WTC11 (cell line): ENCODE data around the gene CASP3. TPM values are rescaled to one million over a fixed set of nuclear protein-coding genes. Genes with fewer than 3 reads are reported as not detected.
"Not testable (repeated sequence)": the region's sequence is repeated elsewhere in the genome, so short reads cannot be mapped to it uniquely, and the experiment has no call there.

Experiments used
- ATAC-seq: fragments of 200-7000 bp; cut with Tn5 transposase; 2 replicates; pipeline ENCODE4 v1.10.0; 2021; ENCODE audit warnings: mild to moderate bottlenecking, moderate library complexity
- CTCF ChIA-PET: fragments of 300-600 bp; sonication (Branson Sonifier 250); formaldehyde crosslinking; loops from one replicate; lab custom pipeline; 2021; ENCODE audit warnings: antibody characterized with exemption; lab: Charles Lee
- POLR2A ChIA-PET: fragments of 350-600 bp; sonication (Branson Sonifier 250); formaldehyde crosslinking; loops from one replicate; lab custom pipeline; 2021; ENCODE audit warnings: antibody characterized with exemption; lab: Charles Lee
- DNase-seq: peaks from one replicate; pipeline ENCODE4 v3.0.0; 2021; ENCODE audit warnings: low spot score
- H3K27ac Mint-ChIP-seq: 2 replicates; pipeline ENCODE4 v1.8.0; 2021; ENCODE audit warnings: mixed read lengths
- H3K27me3 Mint-ChIP-seq: 2 replicates; pipeline ENCODE4 v1.8.0; 2021; ENCODE audit warnings: low read depth, mild to moderate bottlenecking, moderate library complexity, mixed read lengths
- H3K36me3 Mint-ChIP-seq: 2 replicates; pipeline ENCODE4 v1.8.0; 2021; ENCODE audit warnings: mixed read lengths
- H3K4me1 Mint-ChIP-seq: 2 replicates; pipeline ENCODE4 v1.8.0; 2022; ENCODE audit warnings: mixed read lengths
- H3K4me3 Mint-ChIP-seq: 2 replicates; pipeline ENCODE4 v1.8.0; 2021; ENCODE audit warnings: mild to moderate bottlenecking, moderate library complexity, mixed read lengths
- H3K9me3 Mint-ChIP-seq: 2 replicates; pipeline ENCODE4 v1.8.0; 2021; ENCODE audit warnings: mixed read lengths
- ATF1 ChIP-seq: sonication (generic); formaldehyde crosslinking; IDR thresholded peaks from 2 replicates; pipeline ENCODE4 v1.8.1; 2023; ENCODE audit warnings: mild to moderate bottlenecking, moderate library complexity, missing genetic modification reagents
- CDX4 ChIP-seq: fragments of 250-450 bp; sonication (Bioruptor Pico); IDR thresholded peaks from 2 replicates; pipeline ENCODE4 v1.9.0; 2021; ENCODE audit warnings: moderate library complexity, mild to moderate bottlenecking, inconsistent platforms, borderline replicate concordance
- ELF4 ChIP-seq: sonication (generic); formaldehyde crosslinking; IDR thresholded peaks from 2 replicates; pipeline ENCODE4 v1.8.1; 2022; ENCODE audit warnings: low read depth, mild to moderate bottlenecking, moderate library complexity, missing genetic modification reagents
- FOXJ3 ChIP-seq: sonication (generic); formaldehyde crosslinking; IDR thresholded peaks from 2 replicates; pipeline ENCODE4 v1.9.0; 2021; ENCODE audit warnings: missing genetic modification reagents, mild to moderate bottlenecking, borderline replicate concordance
- GRHL2 ChIP-seq: fragments of 250-450 bp; sonication (Bioruptor Pico); IDR thresholded peaks from 2 replicates; pipeline ENCODE4 v1.8.0; 2022; ENCODE audit warnings: mild to moderate bottlenecking, moderate library complexity; ENCODE audit not compliant: insufficient replicate concordance, severe bottlenecking
- GTF2I ChIP-seq: fragments of 250-450 bp; sonication (Bioruptor Pico); conservative IDR thresholded peaks from 2 replicates; pipeline ENCODE4 v1.4.0; 2021; ENCODE audit warnings: mild to moderate bottlenecking
- HMGXB4 ChIP-seq: sonication (generic); formaldehyde crosslinking; IDR thresholded peaks from 2 replicates; pipeline ENCODE4 v1.8.1; 2023; ENCODE audit warnings: mild to moderate bottlenecking, moderate library complexity, missing genetic modification reagents
- IRF2 ChIP-seq: sonication (generic); formaldehyde crosslinking; IDR thresholded peaks from 2 replicates; pipeline ENCODE4 v1.8.0; 2022; ENCODE audit warnings: low read depth, missing genetic modification reagents, borderline replicate concordance
- JAZF1 ChIP-seq: fragments of 250-450 bp; sonication (Bioruptor Pico); IDR thresholded peaks from 2 replicates; pipeline ENCODE4 v1.9.0; 2021; ENCODE audit warnings: moderate library complexity, mild to moderate bottlenecking, inconsistent platforms
- JUN ChIP-seq: sonication (generic); formaldehyde crosslinking; IDR thresholded peaks from 2 replicates; pipeline ENCODE4 v1.8.0; 2023; ENCODE audit warnings: mild to moderate bottlenecking, missing genetic modification reagents
- MXD4 ChIP-seq: fragments of 250-450 bp; sonication (Bioruptor Pico); IDR thresholded peaks from 2 replicates; pipeline ENCODE4 v1.8.0; 2021; ENCODE audit warnings: mild to moderate bottlenecking, moderate library complexity, borderline replicate concordance
- NFATC4 ChIP-seq: fragments of 250-450 bp; sonication (Bioruptor Pico); IDR thresholded peaks from 2 replicates; pipeline ENCODE4 v1.9.0; 2021; ENCODE audit warnings: mild to moderate bottlenecking
- NFE2L1 ChIP-seq: sonication (generic); formaldehyde crosslinking; IDR thresholded peaks from 2 replicates; pipeline ENCODE4 v1.8.1; 2023; ENCODE audit warnings: missing genetic modification reagents
- NFYB ChIP-seq: sonication (generic); formaldehyde crosslinking; conservative IDR thresholded peaks from 2 replicates; pipeline ENCODE4 v1.8.0; 2022; ENCODE audit warnings: low read depth, missing genetic modification reagents
- OVOL2 ChIP-seq: fragments of 250-450 bp; sonication (Bioruptor Pico); IDR thresholded peaks from 2 replicates; pipeline ENCODE4 v1.9.0; 2021; ENCODE audit warnings: mild to moderate bottlenecking, borderline replicate concordance
- RELA ChIP-seq: sonication (generic); formaldehyde crosslinking; IDR thresholded peaks from 2 replicates; pipeline ENCODE4 v1.8.1; 2022; ENCODE audit warnings: missing genetic modification reagents, mild to moderate bottlenecking, borderline replicate concordance
- SMAD3 ChIP-seq: sonication (generic); formaldehyde crosslinking; IDR thresholded peaks from 2 replicates; pipeline ENCODE4 v1.8.0; 2022; ENCODE audit warnings: missing genetic modification reagents, mild to moderate bottlenecking, borderline replicate concordance
- ZNF121 ChIP-seq: sonication (generic); formaldehyde crosslinking; IDR thresholded peaks from 2 replicates; pipeline ENCODE4 v1.8.0; 2023; ENCODE audit warnings: missing genetic modification reagents
- ZNF219 ChIP-seq: sonication (generic); formaldehyde crosslinking; IDR thresholded peaks from 2 replicates; pipeline ENCODE4 v1.8.0; 2023; ENCODE audit warnings: missing genetic modification reagents, mild to moderate bottlenecking, borderline replicate concordance
- ZNF263 ChIP-seq: sonication (generic); formaldehyde crosslinking; IDR thresholded peaks from 2 replicates; pipeline ENCODE4 v1.8.1; 2022; ENCODE audit warnings: low read depth, mild to moderate bottlenecking, moderate library complexity, missing genetic modification reagents
- ZNF423 ChIP-seq: fragments of 250-450 bp; sonication (Bioruptor Pico); IDR thresholded peaks from 2 replicates; pipeline ENCODE4 v2.1.2; 2022; ENCODE audit warnings: mild to moderate bottlenecking, moderate library complexity
- total RNA-seq: library from RNA; stranded (reverse); gene quantifications from 3 replicates; pipeline ENCODE4 v1.2.3, GENCODE V29; 2021
- TF ChIP-seq, protein P1 (sequence below): sonication (generic); formaldehyde crosslinking; IDR thresholded peaks from 2 replicates; pipeline ENCODE4 v1.8.1; 2022; ENCODE audit warnings: mild to moderate bottlenecking, missing genetic modification reagents, moderate library complexity, borderline replicate concordance
- TF ChIP-seq, protein P2 (sequence below): sonication (generic); formaldehyde crosslinking; IDR thresholded peaks from 2 replicates; pipeline ENCODE4 v1.8.0; 2022; ENCODE audit warnings: mild to moderate bottlenecking, missing genetic modification reagents

The CASP3 gene
- total RNA-seq, 1 experiment from 2014 or later = 78.9 TPM

GRCh38 chr4:184657144-184657543 lies 7.9 kb upstream of the CASP3 start (continued):
- TF ChIP-seq GRHL2 (CRISPR knock-in tag) (no peak), CDX4 (CRISPR knock-in tag) (no peak)
- TF ChIP-seq, all 79 proteins: peak for 0

DNA sequence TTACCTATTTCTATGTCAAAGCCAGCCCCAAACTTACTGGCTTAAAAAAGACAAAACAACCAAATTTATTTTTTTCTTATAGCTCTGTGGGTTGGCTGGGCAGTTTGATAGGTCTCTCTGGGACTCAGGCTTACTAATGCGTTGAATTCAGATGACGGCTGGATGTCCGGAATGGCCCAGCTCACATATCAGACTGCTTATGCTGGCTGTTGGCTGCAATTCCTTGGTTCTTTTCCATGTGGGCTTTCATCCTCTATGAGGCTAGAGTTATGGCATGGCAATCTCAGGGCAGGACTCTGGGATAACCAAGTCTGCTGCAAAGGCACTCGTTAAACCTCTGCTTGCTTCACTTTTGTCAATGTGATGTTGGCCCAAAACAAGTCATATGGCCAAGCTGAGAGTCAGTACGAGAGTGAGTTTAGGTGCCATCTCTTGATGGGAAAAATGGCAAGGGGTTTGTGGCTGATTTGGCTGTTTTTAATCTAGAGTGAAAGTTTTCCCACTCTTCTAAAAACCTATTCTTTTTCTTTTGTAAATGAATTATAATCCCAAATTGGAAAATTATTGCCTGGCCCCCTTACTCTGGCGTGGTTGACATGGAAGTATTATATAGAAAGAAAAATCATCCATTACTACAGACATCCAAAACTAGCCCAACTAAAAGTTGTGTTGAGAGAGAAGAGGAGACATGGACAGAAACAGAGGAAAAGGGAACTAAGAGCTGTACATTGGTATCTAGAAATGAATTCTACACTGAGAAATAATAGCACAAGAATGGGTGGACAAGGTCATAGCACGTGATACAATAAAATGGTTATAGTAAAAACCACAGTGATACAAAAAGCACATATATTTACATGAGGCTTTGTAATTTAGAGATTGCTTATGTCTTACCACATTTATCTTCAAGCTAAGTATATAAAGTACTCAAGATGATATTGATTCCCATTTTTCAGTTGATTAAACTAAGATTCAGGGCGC lies 6.9 kb upstream of the CASP3 start:
- H3K27me3 Mint-ChIP-seq = no peaks in the 10 kb centered on the region
- no peak overlapping the region for H3K4me3 Mint-ChIP-seq
- TF ChIP-seq JUN = no peak
- TF ChIP-seq ZNF263 (CRISPR knock-in tag) = no peak
- no peak for TF ChIP-seq JAZF1
- TF ChIP-seq NFATC4 (CRISPR knock-in tag) = no peak
- TF ChIP-seq GTF2I = no peak
- no peak for TF ChIP-seq OVOL2 (CRISPR knock-in tag)
- TF ChIP-seq SMAD3 (CRISPR knock-in tag) = no peak
- peaks cover 20% of the 10 kb centered on the region for H3K4me1 Mint-ChIP-seq
- H3K36me3 Mint-ChIP-seq = 0 out of 2 replicates have a peak, but pooled peaks cover 3% of the 10 kb centered on the region
- no peak overlapping the region for H3K27ac Mint-ChIP-seq
- no peak for DNase-seq
- H3K9me3 Mint-ChIP-seq = no peaks in the 10 kb centered on the region
- ATAC-seq = no peak
- POLR2A ChIA-PET = interaction anchor here (0.7 kb wide), 1 partner anchor 201 kb away, joined by 5 read pairs; no protein-coding TSS in a partner anchor
- CTCF ChIA-PET = no interaction called here

DNA sequence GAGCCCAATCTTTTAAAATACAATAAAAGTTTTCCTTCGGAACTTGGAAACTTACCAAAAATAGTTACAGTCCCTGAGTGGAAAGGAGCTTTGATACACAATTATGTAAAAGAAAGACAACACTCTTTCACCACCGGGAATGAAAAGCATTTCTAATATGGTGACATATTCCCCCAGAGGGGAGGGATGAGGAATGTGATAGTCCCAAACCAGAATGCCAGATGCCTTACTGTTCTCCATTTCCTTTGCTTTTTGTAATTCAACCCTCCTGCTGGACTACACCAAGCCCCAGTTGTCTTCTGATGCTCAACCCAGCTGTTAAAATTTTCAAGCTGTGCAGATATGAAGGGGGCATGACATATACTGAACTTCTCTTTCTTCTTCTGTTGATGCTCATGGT lies 4.4 kb upstream of the CASP3 start:
- peak overlapping the region; percentile 0; the same call in 1 of the 2 replicates for H3K27ac Mint-ChIP-seq
- peaks cover 30% of the 10 kb centered on the region for H3K4me1 Mint-ChIP-seq
- no peak for ATAC-seq
- ChIA-PET CTCF (no interaction called here), POLR2A (no interaction called here)
- no peaks in the 10 kb centered on the region for H3K27me3 Mint-ChIP-seq
- no peaks in the 10 kb centered on the region for H3K9me3 Mint-ChIP-seq
- no peaks in the 10 kb centered on the region for H3K36me3 Mint-ChIP-seq
- H3K4me3 Mint-ChIP-seq = no peak overlapping the region
- no peak for DNase-seq
- no peak for TF ChIP-seq NFYB (CRISPR knock-in tag)
- TF ChIP-seq RELA = no peak
- no peak for TF ChIP-seq ZNF423
- no peak for TF ChIP-seq HMGXB4
- no peak for TF ChIP-seq IRF2 (CRISPR knock-in tag)
- no peak for TF ChIP-seq ZNF121 (CRISPR knock-in tag)
- TF ChIP-seq JAZF1 = no peak
- TF ChIP-seq ZNF219 (CRISPR knock-in tag) = no peak
- TF ChIP-seq, protein P1, sequence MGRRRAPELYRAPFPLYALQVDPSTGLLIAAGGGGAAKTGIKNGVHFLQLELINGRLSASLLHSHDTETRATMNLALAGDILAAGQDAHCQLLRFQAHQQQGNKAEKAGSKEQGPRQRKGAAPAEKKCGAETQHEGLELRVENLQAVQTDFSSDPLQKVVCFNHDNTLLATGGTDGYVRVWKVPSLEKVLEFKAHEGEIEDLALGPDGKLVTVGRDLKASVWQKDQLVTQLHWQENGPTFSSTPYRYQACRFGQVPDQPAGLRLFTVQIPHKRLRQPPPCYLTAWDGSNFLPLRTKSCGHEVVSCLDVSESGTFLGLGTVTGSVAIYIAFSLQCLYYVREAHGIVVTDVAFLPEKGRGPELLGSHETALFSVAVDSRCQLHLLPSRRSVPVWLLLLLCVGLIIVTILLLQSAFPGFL (CRISPR knock-in tag) = no peak
- TF ChIP-seq NFE2L1 (CRISPR knock-in tag) = no peak
- no peak for TF ChIP-seq ATF1
- no peak for TF ChIP-seq FOXJ3 (CRISPR knock-in tag)
- TF ChIP-seq MXD4 (CRISPR knock-in tag) = no peak
- no peak for TF ChIP-seq ELF4
- TF ChIP-seq, protein P2, sequence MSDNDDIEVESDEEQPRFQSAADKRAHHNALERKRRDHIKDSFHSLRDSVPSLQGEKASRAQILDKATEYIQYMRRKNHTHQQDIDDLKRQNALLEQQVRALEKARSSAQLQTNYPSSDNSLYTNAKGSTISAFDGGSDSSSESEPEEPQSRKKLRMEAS = no peak

GRCh38 chr4:184652681-184653080 lies 3.4 kb upstream of the CASP3 start:
- H3K9me3 Mint-ChIP-seq, ATAC-seq, CTCF ChIA-PET, H3K27me3 Mint-ChIP-seq, H3K36me3 Mint-ChIP-seq, POLR2A ChIA-PET, H3K4me3 Mint-ChIP-seq, DNase-seq, H3K27ac Mint-ChIP-seq: not testable (repeated sequence)
- H3K4me1 Mint-ChIP-seq = peaks cover 36% of the 10 kb centered on the region
